ENCODE data around the gene SERPINA6.

DNA sequence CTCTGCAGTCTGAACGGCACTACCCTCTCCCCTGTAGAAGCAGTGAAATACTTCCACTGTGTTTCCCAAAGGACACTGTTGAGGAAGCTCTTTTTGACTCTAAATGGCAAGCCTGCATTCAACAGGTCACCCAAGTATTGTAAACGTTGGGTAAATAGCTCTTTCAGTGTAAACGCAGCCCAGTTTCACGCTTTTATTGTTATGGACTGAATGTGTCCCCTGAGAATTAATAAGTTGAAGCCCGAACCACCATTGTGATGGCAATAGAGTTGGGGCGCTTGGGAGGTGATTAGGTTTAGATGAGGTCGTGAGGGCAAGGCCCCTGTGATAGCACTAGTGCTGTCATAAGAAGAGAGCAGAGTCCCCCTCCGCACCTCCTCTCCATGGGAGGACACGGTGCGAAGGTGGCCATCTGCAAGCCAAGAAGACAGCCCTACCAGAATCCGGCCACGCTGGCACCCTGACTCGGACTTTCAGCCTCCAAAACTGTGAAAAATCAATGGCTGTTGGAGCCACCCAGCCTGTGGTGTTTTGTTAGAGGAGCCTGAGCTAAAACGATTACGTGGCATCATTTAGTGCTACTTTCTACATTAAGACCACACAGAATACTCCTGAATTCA is 31.1 kb downstream of the SERPINA6 start:
- TF ChIP-seq CTCF (IDR thresholded peaks at IDR 0.05) (no peak), POLR2A (IDR thresholded peaks at IDR 0.05) (no peak), POLR2AphosphoS5 (IDR thresholded peaks at IDR 0.05) (no peak), EP300 (IDR thresholded peaks at IDR 0.05) (no peak)
